Measurements from ENCODE around the gene MYT1.

Gene MYT1

GRCh38 chr20:64224351-64225170 is 60.3 kb downstream of the MYT1 start:
- no peak for TF ChIP-seq ZNF274 (IDR thresholded peaks at IDR 0.05; ENCODE audit: low read depth, low read length)
- no peak overlapping the region for H3K4me3 ChIP-seq (ENCODE audit: low read length)

- H3K4me3 ChIP-seq (ENCODE audit: low read length) = no peak overlapping the region
- no peak for TF ChIP-seq ZNF274 (IDR thresholded peaks at IDR 0.05; ENCODE audit: low read depth, low read length)
Measured at GRCh38 chr20:64225171-64225595, 60.9 kb downstream of the MYT1 start.

GRCh38 chr20:64225828-64226598 is 61.8 kb downstream of the MYT1 start:
- no peak overlapping the region for H3K4me3 ChIP-seq (ENCODE audit: low read length)
- TF ChIP-seq ZNF274 (IDR thresholded peaks at IDR 0.05; ENCODE audit: low read depth, low read length) = no peak

- H3K4me3 ChIP-seq (ENCODE audit: low read length) = no peak overlapping the region
- TF ChIP-seq ZNF274 (IDR thresholded peaks at IDR 0.05; ENCODE audit: low read depth, low read length) = no peak
Measured at GRCh38 chr20:64226686-64227580, 62.7 kb downstream of the MYT1 start.

- H3K4me3 ChIP-seq (ENCODE audit: low read length) = no peak overlapping the region
- no peak for TF ChIP-seq ZNF274 (IDR thresholded peaks at IDR 0.05; ENCODE audit: low read depth, low read length)
Measured at GRCh38 chr20:64228086-64228653, 63.9 kb downstream of the MYT1 start.

DNA sequence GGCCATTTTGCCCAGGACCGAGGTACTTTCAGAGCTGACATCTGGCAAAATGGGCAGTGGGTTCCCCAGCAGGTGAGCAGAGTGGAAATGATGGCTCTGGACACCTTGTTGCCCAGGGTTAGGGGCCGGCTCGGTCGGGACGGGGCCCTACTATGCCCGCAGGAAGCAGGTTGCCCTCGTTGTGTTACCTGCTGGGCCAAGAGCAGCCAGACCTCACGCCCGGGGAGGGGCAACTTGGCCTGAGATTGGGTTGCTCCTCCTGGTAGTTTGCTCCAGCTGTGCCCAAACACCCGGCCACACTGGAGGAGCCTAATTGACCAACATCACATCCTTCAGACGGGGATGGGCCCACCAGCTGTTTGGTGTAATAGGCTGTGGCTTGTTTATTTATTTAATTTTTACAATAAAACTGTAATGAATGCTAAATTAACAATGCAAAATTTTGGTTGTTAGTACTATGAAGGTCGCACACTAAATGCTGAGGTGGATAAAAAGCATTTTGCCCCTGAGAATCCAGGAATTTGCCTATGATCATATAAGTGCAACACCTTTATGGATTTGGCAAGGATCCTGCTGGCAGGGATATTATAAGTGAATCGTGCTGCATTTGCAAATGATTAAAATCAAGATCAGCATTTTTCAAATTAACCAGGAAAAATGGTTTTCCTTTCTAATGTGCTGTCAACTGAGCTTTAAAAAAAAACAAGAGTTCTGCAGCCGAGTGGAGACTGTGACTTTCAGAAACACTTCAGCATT is 64.7 kb downstream of the MYT1 start:
- H3K4me3 ChIP-seq (ENCODE audit: low read length) = no peak overlapping the region
- no peak for TF ChIP-seq ZNF274 (IDR thresholded peaks at IDR 0.05; ENCODE audit: low read depth, low read length)

- no peak overlapping the region for H3K4me3 ChIP-seq (ENCODE audit: low read length)
- TF ChIP-seq ZNF274 (IDR thresholded peaks at IDR 0.05; ENCODE audit: low read depth, low read length) = no peak
Measured at GRCh38 chr20:64229507-64230061, 65.3 kb downstream of the MYT1 start.

DNA sequence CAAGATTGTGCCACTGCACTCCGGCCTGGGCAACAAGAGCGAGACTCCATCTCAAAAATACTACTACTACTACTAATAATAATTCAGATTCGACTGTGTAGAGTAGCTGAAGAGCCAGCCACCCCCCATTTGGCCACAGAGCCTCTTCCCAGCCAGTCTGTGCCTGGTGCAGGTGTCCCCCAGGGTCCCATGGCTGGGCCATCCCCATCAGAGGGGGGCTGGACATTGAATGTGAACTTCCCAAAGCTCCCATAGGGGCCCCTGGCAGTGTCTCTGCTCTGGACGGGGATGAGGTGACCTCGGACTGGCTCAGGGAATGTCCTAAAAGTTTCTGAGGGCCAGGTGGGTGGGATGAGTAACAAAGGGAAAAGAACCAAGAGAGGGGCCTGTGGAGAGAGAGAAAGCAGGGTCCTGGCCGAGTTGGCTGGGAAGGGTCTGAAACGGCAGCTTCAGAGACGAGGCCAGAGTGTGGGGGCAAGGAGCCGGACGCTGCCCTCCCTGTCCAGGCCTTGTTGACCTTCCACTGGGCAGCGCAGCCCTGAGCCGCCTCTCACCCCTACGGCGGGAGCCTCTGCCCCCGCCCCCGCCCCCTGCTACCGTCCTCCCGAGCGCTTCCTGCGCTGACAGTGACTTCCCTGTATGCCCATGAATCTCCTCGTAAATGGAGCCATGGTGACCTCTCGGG is 66.4 kb downstream of the MYT1 start:
- TF ChIP-seq ZNF274 (IDR thresholded peaks at IDR 0.05; ENCODE audit: low read depth, low read length) = no peak

DNA sequence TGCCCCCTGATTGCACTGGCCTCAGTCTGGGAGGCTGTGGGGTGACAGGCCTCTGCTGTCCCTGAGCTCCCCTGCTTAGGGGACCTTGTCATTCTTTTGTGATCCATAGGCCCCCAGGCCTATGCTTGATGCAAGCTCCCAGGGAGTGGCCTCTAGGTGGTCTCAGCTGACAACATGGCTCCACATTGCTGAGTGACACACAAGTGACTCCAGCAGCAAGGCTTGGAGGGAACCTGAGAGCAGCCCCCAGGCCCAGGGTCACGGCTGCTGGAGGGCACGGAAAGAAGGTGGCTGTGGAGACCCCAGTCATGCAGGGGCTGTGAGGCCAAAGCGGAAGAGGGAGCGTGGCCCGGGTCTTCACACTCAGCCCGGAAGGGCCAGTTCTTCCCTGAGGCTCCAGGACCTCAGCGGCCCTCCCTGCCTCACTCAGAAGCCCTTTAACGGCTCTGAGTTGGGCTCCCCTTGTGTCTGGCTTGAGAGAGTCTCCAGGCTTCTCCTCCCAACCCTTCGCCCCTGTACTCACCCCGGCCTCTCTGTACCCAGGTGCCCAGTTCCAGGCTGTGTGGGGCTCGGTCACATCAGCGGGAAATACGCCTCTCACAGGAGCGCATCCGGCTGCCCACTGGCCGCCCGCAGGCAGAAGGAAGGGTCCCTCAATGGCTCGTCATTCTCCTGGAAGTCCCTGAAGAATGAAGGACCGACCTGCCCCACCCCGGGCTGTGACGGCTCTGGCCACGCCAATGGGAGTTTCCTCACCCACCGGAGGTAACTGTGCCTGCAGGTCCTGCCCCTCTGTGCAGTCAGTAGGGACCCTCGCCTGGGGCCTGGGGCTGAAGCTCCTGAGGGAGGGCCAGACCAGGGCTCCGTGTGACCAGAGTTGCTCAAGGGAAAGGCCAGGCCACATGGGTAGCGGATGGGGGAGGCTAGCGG is 67.6 kb downstream of the MYT1 start:
- no peak overlapping the region for H3K4me3 ChIP-seq (ENCODE audit: low read length)
- no peak for TF ChIP-seq ZNF274 (IDR thresholded peaks at IDR 0.05; ENCODE audit: low read depth, low read length)

More for the DNA sequence above, 66.4 kb downstream of the MYT1 start:
- H3K4me3 ChIP-seq (ENCODE audit: low read length) = no peak overlapping the region

DNA sequence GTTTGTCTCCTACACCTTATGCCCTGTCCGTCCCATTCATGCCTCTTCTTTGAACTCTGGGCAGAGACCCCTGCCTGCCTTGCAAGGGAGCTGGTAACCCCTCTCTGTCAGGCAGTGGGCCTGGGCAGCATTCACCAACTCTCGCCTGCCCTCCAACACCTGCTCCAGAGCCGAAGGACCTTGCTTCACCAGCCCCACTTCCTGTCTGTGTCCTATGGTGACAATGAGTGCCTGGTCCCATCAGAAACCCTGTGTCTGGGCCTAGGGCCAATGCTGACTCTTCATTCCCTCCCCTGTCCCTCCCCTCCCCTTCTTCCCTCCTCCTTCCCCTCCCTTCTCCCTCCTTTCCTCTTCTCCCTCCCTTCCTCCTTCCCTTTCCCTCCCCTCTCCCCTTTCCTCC is 68.5 kb downstream of the MYT1 start:
- no peak for TF ChIP-seq ZNF274 (IDR thresholded peaks at IDR 0.05; ENCODE audit: low read depth, low read length)
- H3K4me3 ChIP-seq (ENCODE audit: low read length) = no peak overlapping the region

GRCh38 chr20:64233725-64234124 is 69.5 kb downstream of the MYT1 start:
- H3K4me3 ChIP-seq (ENCODE audit: low read length) = no peak overlapping the region
- no peak for TF ChIP-seq ZNF274 (IDR thresholded peaks at IDR 0.05; ENCODE audit: low read depth, low read length)

Measured in GM08714 (cell line).